ENCODE results near the gene RPL14.

The RPL14 gene

DNA sequence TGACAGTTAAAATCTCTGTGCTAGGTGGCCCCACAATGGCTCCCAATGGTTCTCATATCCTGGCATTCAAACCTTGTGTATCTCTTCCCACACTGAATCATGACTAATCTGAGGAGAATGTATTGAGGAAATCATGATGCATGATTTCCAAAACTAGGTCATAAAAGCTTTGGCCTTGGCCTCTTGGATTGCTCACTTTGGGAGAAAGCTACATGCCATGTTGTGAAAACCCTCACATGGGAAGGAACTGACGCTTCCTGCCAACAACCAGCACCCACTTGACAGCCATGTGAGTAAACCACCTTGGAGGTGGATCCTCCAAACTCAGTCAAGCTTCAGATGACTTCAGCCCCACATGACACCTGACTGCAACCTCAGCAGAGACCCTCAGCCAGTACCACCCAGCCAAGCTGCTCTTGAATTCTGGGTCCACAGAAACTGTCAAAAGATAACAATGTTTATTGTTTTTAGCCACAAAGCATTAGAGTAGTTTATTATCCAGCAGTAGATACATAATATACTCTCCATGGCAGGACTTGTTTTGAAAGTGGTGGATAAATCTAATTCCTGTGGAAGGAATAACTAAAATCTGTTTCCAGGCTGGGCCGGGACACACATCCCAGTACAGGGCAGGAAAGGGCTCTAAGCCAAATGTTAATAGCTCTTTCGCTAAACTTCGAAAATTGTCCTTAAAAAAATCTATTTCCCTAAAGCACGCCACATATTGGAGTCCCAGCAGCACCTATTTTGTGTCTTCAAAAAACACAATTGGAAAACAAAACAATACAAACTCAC, 47.7 kb downstream of the RPL14 start:
- TF ChIP-seq SPI1 (IDR thresholded peaks at IDR 0.05; ENCODE audit: low read depth, low read length) (no peak), TAF1 (IDR thresholded peaks at IDR 0.05; ENCODE audit: low read depth, low read length) (no peak), POU2F2 (IDR thresholded peaks at IDR 0.05; ENCODE audit: low read depth, low read length) (no peak), PAX5 (IDR thresholded peaks at IDR 0.05; ENCODE audit: insufficient read depth, low read length, severe bottlenecking) (no peak), POLR2AphosphoS5 (IDR thresholded peaks at IDR 0.05; ENCODE audit: low read depth, low read length) (no peak), POLR2A (IDR thresholded peaks at IDR 0.05; ENCODE audit: low read depth, low read length) (no peak)
- DNase-seq (ENCODE audit: insufficient read length, low spot score) (no peak), FAIRE-seq (peak; percentile 28)

DNA sequence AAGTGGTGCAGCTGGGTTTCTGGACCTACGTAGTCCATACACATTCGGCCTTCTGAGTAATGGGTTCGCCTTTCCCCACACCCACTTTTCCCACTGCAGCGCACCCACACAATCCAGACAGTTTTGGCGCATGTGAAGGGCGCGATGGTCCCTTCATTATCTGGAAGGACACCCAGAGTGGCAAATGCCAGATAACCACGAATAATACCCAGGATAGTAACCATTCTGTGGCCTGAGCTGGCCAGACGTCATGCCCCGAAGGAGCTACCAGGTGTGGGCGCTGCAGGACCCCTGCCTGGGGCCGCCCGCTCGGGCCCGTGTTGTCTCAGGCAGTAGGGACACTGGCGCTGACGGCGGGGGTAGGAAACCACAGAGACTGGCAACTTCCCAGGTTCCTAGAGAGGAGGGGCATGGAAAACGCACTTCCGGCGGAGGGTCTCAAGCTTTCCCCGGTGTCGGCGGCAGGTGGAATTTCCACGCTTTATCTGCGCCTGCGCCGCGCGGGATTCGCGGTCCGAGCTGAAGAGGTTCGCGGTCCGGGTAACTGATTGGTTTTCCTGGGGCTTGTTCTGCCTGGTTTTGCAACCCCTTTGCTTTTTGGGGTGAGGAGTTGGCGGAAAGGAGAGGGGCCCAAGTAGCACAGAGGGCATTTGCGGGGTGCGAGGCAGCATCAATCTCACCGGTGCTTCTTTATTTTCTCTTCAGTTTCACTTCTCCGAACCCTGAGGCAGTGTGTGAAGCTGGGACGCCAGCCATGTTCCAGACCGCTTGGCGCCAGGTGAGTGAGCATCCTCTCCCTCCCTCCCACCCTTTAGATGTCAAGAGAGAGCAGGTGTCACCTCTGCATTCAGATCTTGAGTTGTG, 48.7 kb downstream of the RPL14 start, which contains the start of gene ZNF620:
TSS of gene ZNF620 (plus strand) at position 441 of the 864 bp plus-strand sequence. CDS start at position 755, 314 bp downstream.
- FAIRE-seq = peak; percentile 84
- peak; percentile 34; the same call in 1 of the 2 replicates for TF ChIP-seq SPI1 (IDR thresholded peaks at IDR 0.05; ENCODE audit: low read depth, low read length)
- no peak for TF ChIP-seq TAF1 (IDR thresholded peaks at IDR 0.05; ENCODE audit: low read depth, low read length)
- DNase-seq (ENCODE audit: insufficient read length, low spot score) = peak; percentile 32

DNA sequence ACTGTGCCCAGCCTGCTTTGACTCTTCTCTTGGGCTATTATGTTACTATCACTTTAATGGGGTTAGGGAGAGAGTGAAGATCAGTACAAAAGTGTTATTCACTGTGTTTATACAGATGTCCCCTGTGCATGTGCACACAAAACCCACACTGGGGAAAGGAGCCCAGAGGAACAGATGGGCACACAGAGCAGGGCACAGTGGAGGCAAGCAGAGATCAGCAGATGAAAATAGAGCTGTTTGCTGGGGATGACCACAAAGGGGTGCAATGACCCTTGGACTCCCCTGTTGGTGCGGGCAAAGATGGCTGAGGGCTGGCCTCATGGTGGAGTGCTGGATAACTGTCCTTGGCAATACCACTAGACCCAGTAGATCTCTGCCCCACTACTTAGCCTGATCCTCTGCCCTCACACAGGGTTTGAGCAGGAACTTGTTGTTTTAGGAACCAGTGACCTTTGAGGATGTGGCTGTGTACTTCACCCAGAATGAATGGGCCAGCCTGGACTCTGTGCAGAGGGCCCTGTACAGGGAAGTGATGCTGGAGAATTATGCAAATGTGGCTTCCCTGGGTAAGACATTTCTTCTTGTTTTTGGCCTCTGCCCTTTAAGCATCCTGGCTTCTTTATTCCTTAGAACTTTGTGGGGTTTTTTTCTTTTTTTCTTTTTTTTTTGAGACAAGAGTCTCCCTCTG, 54.0 kb downstream of the RPL14 start:
- DNase-seq (ENCODE audit: insufficient read length, low spot score) (no peak), FAIRE-seq (no peak)
- TF ChIP-seq PAX5 (IDR thresholded peaks at IDR 0.05; ENCODE audit: insufficient read depth, low read length, severe bottlenecking) = no peak

DNA sequence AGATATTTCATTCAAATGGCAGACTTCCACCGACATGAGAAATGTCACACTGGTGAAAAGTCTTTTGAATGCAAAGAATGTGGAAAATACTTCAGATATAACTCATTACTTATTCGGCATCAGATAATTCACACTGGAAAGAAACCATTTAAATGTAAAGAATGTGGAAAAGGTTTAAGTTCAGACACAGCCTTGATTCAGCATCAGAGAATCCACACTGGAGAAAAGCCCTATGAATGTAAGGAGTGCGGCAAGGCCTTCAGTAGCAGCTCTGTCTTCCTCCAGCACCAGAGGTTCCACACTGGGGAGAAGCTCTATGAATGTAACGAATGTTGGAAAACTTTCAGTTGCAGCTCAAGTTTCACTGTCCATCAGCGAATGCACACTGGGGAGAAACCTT, 59.1 kb downstream of the RPL14 start:
- TF ChIP-seq POLR2AphosphoS5 (IDR thresholded peaks at IDR 0.05; ENCODE audit: low read depth, low read length) (no peak), SPI1 (IDR thresholded peaks at IDR 0.05; ENCODE audit: low read depth, low read length) (no peak), POLR2A (IDR thresholded peaks at IDR 0.05; ENCODE audit: low read depth, low read length) (no peak), TAF1 (IDR thresholded peaks at IDR 0.05; ENCODE audit: low read depth, low read length) (no peak)
- DNase-seq (ENCODE audit: insufficient read length, low spot score) = no peak
- FAIRE-seq = no peak

DNA sequence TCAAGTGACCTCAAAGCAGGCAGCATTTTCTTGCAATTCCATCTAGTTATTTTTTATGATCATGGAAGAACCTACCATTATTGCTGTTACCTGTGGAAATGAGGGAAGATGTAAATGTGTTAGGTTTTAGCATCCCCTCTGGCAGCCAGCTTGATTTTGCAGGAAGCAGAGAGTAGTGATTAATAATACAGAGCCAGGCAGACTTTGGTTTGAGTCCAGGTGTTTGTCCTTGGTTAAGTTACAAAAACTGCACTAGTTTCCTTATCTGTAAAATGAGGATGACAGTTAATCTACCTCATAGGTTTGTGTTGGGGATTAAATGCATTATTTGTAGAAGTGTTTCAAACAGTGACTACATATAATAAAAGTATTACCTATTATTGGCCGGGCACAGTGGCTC, 60.9 kb downstream of the RPL14 start:
- no peak for TF ChIP-seq SPI1 (IDR thresholded peaks at IDR 0.05; ENCODE audit: low read depth, low read length)
- TF ChIP-seq TAF1 (IDR thresholded peaks at IDR 0.05; ENCODE audit: low read depth, low read length) = no peak
- TF ChIP-seq POU2F2 (IDR thresholded peaks at IDR 0.05; ENCODE audit: low read depth, low read length) = no peak
- no peak for TF ChIP-seq PAX5 (IDR thresholded peaks at IDR 0.05; ENCODE audit: insufficient read depth, low read length, severe bottlenecking)
- no peak for TF ChIP-seq POLR2A (IDR thresholded peaks at IDR 0.05; ENCODE audit: low read depth, low read length)
- no peak for TF ChIP-seq POLR2AphosphoS5 (IDR thresholded peaks at IDR 0.05; ENCODE audit: low read depth, low read length)
- no peak for DNase-seq (ENCODE audit: insufficient read length, low spot score)
- no peak for FAIRE-seq
